ENCODE results near the gene POLE.

Gene POLE

DNA sequence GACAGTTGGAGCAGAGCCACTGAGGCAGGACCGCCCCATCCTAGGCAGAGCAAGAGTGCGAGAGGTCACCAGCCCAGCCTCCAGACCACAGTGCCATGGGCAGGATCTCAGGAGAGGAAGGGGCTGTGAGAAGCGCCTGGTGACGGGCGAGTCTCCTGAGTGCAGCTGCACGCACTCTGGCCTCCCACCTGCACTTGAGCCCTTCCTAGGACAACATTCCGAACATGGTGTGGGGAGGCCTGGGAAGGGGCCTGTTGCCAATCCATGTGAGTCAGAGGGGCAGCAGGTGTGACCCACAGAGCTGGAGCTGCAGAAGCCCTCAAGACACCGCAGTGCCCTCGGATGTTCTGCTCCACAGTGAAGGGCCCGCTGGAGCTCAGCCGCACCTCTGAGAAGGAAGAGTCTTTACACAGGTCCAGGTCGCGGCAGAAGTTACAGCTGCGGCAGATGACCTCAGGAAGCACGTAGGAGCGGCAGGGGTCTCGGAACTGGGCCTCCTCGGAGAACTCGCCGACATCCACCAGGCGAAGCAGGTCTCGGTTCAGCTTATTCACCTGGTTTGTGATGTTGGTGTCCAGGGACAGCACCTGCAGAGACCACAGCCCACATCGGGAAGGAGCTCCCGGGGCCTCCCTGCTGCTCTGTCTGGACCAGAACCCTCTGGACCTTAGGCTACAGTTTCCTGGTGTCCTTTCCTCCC is 61.3 kb downstream of the POLE start:
- no peak overlapping the region for H3K4me3 ChIP-seq (ENCODE audit: low read length)
- TF ChIP-seq ZNF274 (IDR thresholded peaks at IDR 0.05; ENCODE audit: low read depth, low read length) = no peak

DNA sequence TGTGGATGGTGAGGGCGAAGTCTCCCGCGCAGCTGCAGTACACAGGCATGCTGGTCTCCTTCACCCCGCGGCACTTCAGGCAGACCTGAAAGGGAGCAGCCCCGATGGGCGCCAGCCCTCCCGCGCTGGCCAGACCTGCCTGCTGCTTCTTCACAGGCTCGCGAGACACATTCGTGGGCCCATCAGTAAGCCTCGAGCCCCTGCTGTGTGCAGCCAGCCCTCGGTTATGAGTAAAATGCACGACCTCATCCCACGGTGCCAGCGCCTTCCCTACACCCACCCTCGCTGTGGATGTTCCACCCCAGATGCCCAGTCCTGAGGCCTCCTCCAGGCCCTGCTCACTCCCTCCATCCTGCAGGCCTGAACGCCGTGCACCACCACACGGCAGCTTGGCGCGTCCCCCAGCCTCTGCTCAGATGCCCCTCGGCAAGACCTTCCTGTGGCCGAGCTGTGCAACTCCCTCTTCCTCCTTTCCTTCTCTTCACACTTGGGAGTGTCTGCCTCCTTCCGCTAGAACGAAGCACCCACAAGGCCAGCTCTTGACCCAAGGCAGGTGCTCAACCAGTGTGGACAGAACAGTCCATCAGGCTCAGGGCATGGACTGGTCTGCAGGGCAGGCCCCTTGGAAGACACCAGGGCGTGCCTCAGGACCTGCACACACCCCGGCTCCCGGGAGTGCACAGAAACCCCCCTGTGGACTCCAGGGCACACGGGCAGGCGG is 62.1 kb downstream of the POLE start:
- TF ChIP-seq ZNF274 (IDR thresholded peaks at IDR 0.05; ENCODE audit: low read depth, low read length) = no peak
- H3K4me3 ChIP-seq (ENCODE audit: low read length) = no peak overlapping the region

DNA sequence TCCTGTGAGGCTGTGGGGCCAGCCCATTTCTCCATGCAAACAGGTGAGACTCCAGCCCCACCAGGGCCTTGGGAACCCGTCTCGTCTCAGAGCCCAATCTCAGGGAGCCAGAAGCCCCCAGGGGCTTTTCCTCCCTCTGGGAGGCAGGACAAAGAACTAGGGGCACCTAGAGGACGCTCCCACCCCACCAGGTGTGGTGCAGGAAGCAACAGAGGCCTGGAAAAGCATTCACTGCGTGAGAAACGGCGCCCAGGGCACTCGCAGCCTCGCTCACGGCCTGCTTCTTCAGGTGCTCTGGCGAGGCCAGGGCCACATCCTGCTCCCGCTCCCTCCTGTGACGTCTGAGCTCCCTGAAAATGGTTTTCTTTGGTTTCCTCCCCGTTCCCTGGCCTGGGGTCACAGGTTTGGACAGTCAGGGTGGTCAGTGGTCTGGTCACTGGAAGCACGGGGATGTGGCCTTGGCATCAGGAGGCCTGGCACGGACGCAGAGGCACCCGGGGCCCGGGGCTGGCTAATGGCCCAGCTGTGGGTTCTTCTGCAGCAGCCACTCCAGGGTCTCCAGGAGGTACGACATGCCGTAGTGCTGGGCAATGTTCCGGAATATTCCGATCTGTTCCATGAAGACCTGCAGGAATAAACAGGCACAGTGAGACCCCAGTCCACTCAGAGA is 62.8 kb downstream of the POLE start:
- TF ChIP-seq ZNF274 (IDR thresholded peaks at IDR 0.05; ENCODE audit: low read depth, low read length) = no peak
- no peak overlapping the region for H3K4me3 ChIP-seq (ENCODE audit: low read length)

DNA sequence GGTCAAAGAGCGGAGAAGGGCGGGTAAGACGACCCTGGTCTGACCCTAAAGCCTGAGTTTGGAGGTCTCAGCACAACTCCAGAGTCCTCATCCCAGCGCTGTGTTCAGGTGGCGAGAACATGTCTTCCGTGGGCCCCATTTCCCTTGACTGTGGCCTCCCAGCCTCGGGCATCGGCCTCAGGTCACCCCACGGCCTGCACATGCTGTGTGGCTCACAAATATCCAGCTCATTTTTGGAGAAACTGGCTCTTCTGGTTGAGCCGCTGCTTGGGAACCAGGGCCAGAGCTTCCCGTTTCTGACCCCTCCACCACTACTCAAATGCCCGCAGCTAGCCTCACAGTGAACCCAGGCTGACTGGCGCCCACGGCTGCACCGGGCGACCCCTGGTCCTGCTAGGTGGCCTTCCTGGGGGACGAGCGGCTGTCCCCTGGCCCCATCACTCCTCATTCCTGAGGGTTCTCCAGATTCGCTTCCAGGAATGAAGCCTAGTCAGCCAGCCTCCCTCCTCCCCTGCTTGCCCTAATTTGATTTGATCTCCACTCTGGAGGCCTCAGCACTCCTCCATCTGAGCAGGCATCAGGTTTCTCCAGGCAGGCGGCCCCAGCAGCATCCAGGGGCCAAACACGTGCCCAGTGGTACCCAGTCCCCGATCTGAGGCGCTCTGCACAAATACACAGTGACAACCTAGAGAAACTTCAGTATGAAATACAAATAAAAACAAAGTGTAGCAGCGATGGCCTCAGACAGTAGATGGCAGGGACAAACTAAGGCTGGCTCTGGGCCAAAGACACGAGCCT is 63.9 kb downstream of the POLE start:
- no peak overlapping the region for H3K4me3 ChIP-seq (ENCODE audit: low read length)
- TF ChIP-seq ZNF274 (IDR thresholded peaks at IDR 0.05; ENCODE audit: low read depth, low read length) = no peak

DNA sequence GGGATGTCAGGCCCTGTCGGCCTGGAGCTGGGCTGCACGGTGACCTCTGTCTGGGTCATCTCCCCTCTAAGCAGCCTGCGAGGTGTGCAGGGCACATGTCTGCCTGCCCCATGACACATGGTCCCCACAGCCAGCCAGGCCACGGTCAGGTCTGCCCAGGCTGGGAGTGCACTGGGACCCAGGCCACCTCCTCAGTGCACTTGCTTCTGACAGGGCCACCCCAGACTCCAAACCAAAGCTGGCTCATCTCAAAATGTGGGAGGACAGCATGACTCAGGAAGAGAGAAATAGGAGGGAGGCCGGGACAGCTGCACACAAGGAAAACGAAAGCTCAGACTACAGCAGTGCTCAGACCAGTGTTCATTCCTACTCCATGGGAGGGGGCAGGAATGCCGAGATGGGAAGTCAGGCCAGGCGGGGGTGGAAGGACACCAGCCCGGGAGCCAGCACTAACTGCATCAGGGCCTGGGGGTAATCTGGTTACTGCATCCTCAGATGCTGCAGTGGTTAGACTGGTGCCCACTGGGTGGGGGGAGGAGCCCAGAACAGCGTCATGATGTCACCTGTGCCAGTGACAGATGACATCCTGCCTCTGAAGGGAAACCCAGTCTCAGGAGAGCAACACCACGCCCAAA is 64.6 kb downstream of the POLE start:
- no peak for TF ChIP-seq ZNF274 (IDR thresholded peaks at IDR 0.05; ENCODE audit: low read depth, low read length)
- H3K4me3 ChIP-seq (ENCODE audit: low read length) = no peak overlapping the region

DNA sequence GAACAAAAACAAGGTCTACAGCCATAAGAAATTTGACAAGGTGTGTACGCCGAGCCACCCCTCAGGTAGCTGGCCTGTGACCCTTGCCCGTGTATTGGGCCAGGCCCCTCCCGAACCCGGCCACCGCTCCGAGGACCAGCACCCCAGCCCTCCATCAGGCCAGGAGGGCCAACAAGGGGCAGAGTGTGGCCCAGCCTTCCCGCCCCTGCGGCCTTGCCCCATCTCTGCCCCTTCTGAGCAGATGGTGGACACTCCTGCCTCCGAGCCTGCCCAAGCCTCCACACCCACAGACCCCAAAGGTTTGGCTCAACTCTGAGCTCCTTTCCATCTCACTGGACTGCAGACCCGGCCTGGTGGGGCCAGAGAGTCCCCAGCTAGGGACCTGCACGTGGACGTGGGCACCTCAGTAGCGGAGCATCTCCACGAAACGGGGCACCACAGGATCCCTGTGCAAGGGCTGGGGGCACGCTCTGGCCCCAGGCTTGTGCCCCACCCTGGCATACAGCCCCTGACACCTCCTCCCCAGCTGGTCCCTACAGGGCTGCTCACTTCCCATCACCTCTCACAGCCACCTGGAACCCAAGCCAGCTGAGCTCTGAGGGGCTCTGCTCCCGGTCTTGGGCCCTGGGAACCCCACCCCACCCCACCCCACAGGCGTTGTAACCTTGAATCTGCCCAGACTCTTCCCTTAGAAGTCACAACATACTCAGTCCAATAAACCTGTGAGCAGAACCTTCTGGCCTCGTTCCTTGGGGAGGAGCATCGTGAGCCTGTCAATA is 65.3 kb downstream of the POLE start:
- TF ChIP-seq ZNF274 (IDR thresholded peaks at IDR 0.05; ENCODE audit: low read depth, low read length) = no peak
- H3K4me3 ChIP-seq (ENCODE audit: low read length) = no peak overlapping the region

DNA sequence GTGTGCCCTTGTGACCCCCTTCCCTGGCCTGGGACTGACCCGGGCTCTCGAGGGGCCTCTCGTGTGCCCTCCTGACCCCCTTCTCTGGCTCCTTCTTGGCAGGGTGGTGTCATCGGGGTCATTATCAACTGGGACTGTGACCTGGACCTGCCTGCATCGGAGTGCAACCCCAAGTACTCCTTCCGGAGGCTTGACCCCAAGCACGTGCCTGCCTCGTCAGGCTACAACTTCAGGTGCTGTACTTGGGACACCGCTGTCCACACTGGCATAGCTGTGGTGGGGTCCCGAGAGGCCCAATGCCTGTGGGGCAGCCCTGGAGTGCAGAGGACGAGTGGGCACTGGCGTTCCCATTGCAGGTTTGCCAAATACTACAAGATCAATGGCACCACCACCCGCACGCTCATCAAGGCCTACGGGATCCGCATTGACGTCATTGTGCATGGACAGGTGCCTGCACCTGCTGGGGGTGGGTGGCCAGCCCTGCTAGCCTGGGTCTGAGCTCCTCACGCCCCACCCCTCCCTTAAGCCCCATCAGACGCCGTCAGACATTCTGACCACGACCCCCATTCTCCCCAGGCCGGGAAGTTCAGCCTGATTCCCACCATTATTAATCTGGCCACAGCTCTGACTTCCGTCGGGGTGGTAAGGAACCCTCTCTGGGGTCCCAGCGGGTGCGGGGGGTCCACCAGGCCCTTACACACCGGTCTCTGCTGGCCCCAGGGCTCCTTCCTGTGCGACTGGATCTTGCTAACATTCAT is 66.1 kb downstream of the POLE start:
- TF ChIP-seq ZNF274 (IDR thresholded peaks at IDR 0.05; ENCODE audit: low read depth, low read length) = no peak
- H3K4me3 ChIP-seq (ENCODE audit: low read length) = no peak overlapping the region

DNA sequence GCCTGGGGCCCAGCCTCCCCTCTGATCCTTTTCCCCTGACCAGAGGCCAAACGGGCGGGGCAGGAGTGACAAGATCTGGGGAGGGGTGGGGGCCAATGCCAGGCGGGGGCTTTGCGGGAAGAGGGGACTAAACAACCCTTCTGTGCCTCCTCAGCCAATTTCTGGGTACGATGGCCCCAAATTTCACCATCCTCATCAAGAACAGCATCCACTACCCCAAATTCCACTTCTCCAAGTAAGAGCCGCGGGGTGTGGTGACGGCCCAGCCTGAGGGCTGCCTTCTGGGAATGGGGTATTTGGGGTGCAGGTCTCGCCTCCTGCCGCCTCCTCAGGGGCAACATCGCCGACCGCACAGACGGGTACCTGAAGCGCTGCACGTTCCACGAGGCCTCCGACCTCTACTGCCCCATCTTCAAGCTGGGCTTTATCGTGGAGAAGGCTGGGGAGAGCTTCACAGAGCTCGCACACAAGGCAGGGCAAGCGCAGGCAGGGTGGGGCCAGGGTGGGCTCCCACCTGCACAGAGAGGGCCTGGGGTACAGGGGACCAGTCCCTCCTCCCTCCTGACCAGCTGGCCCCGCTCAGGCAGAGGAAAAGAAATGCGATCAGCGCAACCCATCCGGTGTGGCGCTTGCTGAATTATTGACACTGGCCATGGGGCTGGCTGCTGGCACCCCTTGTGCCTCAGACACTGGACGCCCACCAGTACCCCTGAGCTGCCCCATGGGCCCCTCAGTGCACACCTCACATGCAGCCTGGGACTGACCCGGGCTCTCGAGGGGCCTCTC is 66.8 kb downstream of the POLE start:
- no peak overlapping the region for H3K4me3 ChIP-seq (ENCODE audit: low read length)
- TF ChIP-seq ZNF274 (IDR thresholded peaks at IDR 0.05; ENCODE audit: low read depth, low read length) = no peak

DNA sequence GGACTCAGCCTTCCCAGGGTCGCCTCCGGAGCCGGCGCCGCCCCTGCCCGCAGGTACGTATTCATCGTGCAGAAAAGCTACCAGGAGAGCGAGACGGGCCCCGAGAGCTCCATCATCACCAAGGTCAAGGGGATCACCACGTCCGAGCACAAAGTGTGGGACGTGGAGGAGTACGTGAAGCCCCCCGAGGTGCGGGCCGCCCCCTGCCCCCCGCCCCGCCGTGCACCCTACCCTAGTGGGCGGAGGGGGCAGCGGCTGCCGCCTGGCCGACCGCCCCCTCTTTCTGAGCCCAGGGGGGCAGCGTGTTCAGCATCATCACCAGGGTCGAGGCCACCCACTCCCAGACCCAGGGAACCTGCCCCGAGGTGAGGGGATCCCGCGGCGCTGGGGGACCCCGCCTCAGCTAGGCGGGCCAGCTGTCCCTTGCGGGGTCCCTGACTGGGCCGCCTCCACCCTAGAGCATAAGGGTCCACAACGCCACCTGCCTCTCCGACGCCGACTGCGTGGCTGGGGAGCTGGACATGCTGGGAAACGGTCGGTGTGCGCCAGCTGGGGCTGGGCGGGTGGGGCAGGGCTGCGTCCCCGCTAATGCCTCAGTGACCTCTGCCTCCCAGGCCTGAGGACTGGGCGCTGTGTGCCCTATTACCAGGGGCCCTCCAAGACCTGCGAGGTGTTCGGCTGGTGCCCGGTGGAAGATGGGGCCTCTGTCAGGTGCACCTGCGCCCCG is 67.6 kb downstream of the POLE start:
- no peak overlapping the region for H3K4me3 ChIP-seq (ENCODE audit: low read length)
- no peak for TF ChIP-seq ZNF274 (IDR thresholded peaks at IDR 0.05; ENCODE audit: low read depth, low read length)

DNA sequence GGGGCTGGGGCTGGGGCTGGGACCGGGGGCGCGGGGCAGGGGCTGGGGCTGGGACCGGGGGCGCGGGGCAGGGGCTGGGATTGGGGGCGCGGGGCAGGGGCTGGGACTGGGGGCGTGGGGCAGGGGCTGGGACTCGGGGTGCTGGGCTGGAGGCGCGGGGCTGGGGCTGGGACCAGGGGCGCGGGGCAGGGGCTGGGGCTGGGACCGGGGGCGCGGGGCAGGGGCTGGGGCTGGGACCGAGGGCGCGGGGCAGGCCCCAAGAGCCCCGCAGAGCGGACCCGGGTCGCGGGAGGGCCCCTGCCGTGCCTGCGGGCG is 68.1 kb downstream of the POLE start:
- TF ChIP-seq ZNF274 (IDR thresholded peaks at IDR 0.05; ENCODE audit: low read depth, low read length) = no peak
- no peak overlapping the region for H3K4me3 ChIP-seq (ENCODE audit: low read length)

DNA sequence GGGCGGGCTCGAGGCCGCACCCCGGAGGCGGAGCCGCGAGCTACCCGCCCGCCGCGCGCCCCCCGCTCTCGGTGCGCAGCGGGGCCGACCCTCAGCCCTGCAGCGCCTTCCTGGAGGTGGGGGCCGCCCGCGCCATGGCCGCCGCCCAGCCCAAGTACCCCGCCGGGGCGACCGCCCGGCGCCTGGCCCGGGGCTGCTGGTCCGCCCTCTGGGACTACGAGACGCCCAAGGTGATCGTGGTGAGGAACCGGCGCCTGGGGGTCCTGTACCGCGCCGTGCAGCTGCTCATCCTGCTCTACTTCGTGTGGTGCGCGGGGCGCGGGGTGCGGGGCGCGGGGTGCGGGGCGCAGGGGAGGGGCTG is 68.5 kb downstream of the POLE start, which contains the start of gene P2RX2:
Gene P2RX2 (plus strand): TSS at position 94 of the 361 bp plus-strand sequence. CDS start 41 bp downstream, at position 135.
- TF ChIP-seq ZNF274 (IDR thresholded peaks at IDR 0.05; ENCODE audit: low read depth, low read length) = no peak
- H3K4me3 ChIP-seq (ENCODE audit: low read length) = no peak within 1 kb of the TSS
